GM21737 (cell line): ENCODE results near the gene CDH3.

ENCODE experiments used
- ATAC-seq: cut with Tn5 transposase; IDR thresholded peaks from one replicate; pipeline ENCODE4 v1.9.1; 2021; ENCODE audit warnings: mild to moderate bottlenecking, moderate library complexity; ENCODE audit not compliant: unreplicated experiment

Gene CDH3

DNA sequence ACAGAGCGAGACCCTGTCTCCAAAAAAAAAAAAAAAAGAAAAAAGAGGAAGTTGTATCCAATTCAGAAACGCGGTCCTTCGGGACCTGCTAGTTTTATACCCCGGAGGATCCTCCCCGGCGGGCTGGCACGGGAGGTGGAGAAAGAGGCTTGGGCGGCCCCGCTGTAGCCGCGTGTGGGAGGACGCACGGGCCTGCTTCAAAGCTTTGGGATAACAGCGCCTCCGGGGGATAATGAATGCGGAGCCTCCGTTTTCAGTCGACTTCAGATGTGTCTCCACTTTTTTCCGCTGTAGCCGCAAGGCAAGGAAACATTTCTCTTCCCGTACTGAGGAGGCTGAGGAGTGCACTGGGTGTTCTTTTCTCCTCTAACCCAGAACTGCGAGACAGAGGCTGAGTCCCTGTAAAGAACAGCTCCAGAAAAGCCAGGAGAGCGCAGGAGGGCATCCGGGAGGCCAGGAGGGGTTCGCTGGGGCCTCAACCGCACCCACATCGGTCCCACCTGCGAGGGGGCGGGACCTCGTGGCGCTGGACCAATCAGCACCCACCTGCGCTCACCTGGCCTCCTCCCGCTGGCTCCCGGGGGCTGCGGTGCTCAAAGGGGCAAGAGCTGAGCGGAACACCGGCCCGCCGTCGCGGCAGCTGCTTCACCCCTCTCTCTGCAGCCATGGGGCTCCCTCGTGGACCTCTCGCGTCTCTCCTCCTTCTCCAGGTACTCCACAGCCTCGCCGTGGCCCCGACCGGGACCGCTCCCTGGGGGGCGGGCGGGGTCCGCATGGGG is at the start of gene CDH3:
Gene CDH3 (plus strand): TSS at position 596 of the 779 bp plus-strand sequence. CDS start 70 bp downstream, at position 666.
- no peak for ATAC-seq

DNA sequence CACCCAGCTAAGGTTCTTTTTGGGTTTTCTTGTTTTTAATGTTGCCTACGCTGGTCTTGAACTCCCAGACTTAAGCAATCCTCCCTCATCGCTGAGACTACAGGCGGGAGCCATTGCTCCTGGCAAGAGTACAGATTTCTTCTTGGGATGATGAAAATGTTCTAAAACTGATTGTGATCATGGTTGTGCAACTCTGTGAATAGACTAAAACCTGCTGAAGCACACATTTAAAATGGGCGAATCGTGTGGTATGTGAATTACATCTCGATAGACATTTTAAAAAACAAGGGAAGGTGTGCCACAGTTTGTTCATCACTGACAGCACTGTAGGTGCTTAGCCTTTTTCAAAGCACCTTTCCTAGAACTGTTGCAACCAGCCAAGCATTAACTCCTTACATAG is 48.8 kb upstream of the CDH3 start:
- ATAC-seq: no peak

DNA sequence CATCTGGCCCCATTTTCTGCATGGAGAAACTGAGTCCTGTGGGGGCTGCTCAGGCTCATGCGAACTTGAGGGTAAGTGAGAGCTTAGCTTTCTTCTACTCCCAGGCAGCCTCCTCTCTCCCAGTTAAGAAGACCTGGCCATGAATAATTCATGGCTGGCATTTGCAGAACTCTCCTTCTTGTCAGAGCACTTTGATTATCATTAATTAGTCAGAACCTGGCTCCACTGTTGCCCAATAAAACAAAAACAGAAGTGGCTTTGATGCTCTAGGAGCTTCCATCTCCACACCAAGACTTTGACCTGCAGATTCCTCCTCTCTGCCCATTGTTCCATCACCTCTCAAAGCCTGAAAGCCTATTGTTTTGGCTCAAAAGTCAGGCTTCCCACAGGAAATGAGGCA is 45.5 kb upstream of the CDH3 start:
- no peak for ATAC-seq

DNA sequence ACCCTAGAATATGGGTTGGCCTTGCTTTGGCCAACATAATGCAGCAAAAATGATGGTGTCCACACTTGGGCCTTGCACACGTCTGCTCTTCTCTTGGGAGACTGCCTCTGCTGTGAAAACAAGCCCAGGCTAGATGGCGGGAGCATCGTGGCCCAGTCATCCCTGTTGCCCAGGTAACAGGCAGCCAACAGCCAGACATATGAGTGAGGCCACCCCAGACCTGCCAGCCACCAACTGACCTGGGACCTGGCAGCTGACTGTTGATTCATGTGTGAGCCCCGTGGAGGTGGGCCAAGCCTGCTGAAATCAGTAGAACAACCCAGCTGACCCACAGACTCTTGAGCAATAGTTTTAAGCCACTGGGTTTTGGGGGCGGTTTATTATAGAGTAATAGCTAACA is 39.4 kb upstream of the CDH3 start:
- ATAC-seq: no peak

DNA sequence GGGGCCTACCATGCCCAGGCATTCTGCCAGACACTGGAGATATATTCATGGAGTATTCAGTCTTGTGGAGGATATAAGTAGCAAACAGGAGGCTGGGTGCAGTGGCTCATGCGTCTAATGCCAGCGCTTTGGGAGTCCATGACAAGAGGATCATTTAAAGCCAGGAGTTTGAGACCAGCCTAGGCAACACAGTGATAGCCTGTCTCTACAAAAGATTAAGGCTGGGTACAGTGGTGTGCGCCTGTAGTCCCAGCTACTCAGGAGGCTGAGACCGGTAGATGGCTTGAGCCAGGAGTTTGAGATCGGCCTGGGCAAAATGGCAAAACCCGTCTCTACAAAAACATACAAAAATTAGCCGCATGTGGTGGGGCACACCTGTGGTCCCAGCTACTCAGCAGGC is 37.7 kb upstream of the CDH3 start:
- no peak for ATAC-seq

DNA sequence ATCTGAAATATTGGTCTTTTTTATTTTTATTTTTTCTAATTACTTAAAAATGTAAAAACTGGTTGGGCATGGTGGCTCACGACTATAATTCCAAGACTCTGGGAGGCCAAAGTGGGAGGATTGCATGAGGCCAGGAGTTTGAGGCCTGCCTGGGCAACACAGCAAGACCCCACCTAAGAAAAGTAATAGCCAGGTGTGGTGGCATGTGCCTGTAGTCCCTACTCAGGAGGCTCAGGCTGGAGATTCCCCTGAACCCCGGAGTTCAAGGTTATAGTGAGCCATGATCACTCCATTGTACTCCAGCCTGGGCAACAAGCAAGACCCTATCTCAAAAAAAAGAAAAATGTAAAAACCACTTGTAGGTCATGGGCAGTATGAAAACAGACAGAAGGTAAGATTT is 36.8 kb upstream of the CDH3 start:
- no peak for ATAC-seq

DNA sequence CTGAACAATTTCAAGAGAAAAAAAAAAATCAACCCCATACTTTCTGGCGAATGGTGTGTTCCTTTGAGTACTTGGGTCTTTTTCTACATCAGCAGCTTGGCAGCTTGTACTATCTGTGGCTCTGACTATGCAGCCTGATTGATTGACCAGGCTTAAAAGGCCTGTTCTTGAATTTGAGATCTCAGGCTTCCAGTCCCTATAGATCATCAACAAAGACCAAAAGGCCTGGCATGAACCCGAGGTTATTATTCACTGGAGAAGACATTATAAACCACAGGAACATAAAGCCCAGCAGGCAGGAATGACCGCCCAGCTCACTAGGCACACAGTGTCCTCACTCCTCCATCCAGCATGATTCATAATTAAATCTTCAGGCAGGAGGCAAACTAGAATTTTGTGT is 32.1 kb upstream of the CDH3 start:
- no peak for ATAC-seq

DNA sequence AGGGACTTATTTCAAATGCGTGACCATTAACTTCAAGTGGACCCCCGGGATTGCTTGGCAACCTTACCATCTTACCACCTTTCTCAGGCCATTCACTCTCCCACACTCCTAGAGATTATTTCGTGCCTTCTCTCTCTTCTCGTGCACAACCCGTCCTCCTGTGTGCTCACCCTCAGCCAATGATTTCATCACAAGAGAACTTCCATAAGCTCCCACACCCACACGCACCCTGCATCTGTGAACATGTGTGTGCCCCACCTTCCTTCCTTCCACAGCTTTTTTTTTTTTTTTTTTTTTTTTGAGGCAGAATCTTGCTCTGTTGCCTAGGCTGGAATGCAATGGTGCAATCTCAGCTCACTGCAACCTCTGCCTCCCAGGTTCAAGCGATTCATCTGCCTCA is 27.4 kb upstream of the CDH3 start:
- no peak for ATAC-seq

DNA sequence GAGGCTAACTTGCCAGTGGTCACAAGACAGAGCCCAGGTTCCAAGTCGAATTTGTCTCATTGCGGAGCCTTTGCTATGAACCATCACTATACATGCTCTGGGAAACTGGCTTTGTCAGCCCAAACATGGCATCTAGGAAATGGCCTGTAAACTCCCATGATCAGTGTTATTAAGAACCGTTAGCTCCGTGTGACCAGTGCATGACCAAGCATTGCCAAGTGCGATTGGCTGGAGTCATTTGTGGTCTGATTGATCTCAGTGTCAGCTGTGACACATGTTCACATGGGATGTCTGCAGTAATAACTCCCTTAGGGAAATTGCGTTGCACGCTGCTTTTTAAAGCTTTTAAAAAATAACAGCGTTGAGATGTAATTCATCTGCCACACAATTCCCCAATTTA is 18.6 kb upstream of the CDH3 start:
- ATAC-seq: no peak

DNA sequence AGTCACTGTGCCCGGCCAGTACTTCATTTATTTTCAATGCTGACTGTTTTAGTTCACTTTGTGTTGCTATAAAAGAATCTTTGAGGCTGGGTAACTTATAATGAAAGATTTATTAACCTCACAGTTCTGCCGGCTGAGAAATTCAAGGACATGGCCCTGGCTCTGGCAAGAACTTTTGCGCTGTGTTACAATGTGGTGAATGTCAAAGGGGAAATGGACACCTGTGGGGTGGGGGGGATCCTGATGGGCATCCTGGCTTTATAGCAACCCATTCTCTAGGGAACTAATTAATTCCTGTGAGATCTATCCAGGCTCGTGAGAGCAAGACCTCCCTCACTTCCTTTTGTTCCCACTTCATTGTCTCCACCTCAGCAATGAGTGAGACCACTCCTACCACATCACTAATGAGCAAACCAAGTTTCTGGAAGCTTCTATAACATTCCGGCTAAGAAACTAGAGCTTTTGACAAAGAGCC is 17.1 kb upstream of the CDH3 start:
- no peak for ATAC-seq

DNA sequence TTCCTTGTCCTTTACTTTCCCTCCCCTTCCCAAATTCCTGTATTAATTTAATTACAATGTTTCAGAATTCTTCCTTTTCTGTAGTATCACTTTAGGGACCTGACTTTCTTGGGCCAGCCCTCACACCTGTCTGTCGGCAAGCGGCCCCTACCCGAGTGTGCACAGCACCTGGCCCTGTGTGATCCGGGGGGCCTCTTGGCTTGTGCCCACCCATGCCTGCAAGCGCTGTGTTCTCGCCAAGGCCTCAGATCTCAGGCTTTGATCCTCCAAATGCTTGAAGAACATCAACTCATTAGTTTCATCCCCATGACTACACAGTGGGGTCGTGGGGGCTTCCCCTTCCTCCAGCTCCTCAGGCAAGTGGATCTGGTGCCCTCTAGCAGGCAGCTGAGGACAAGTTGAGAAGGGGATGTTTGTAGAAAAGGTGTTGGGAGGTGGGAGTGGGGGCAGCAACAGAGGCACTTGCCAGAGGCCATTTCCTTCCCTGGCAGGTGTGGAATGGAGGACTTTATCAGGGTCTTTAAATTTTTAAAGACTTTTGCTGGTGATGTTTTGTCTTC is 15.7 kb upstream of the CDH3 start:
- ATAC-seq: no peak

DNA sequence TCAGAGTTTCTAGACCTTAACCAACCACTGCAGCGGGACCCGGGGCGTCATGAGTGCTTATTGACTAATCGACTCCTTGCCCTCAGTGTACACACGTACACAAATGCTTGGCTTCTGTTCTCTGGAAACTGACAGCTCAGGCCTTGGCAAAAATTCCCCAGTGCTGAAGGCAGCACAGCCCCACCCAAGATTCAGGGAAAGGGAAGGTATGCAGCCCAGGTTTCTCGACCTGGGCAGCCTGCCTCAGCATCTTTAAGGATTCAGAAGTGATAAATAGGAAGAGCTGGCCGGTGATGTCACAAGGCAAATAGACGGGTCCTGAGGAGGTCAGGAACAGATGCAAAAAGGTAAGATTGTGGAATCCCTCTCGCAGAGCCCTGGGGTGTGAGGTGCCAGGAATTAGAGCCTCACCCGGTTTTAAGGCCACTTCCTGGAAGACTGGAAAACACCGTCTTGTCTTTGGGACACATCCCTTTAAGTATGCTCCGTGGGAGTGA is 9.0 kb upstream of the CDH3 start:
- no peak for ATAC-seq

DNA sequence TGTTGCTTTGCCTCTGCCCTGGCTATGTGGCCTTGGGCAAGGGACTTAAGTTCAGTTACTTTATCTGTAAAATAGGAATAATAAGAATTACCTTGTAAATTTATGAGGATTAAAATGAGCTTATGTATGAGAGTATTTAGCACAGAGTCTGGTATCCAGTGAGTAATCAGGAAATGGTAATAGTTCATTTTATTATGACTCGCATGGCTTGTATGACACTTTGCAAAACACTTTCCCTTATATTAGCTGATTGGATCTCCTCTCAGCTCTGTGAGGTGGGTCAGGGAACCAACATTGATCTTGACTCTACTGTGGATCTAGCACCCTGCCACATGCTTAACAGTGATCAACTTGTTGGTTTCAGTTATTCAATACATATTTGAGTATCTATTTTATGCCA is 8.3 kb upstream of the CDH3 start:
- ATAC-seq: no peak

DNA sequence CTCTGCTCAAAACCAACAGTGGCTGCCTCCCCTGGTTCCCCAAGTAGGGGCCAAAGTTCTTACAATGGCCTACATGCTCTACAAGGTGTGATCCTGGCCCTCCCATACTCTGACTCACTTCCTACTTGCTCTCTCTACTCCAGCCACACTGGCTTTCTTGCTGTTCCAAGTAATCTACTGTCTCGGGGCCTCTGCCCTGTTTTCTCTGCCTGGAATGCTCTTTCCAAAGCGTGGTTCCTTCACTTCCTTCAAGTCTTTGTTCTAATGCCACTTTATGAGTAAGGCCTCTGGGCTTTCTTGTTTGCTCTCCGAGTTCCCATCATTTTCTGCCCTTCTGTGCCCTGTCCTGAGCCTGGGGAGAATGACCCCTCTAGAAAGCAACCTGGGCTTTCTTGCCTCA is 4.1 kb upstream of the CDH3 start:
- no peak for ATAC-seq

DNA sequence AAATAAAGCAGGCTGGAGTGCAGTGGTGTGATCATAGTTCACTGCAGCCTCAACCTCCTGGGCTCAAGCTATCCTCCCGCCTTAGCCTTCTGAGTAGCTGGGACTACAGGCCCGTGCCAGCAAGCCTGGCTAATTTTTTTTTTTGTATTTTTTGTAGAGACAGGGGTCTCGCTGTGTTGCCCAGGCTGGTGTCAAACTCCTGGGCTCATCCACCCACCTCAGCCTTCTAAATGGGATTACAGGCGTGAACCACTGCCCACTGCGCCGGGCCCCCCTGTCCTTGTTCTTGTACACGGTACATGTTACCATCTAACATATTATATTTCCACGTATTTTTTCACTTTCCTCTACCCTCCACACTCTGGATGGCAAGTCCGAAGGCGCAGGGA is 3.1 kb upstream of the CDH3 start:
- no peak for ATAC-seq

DNA sequence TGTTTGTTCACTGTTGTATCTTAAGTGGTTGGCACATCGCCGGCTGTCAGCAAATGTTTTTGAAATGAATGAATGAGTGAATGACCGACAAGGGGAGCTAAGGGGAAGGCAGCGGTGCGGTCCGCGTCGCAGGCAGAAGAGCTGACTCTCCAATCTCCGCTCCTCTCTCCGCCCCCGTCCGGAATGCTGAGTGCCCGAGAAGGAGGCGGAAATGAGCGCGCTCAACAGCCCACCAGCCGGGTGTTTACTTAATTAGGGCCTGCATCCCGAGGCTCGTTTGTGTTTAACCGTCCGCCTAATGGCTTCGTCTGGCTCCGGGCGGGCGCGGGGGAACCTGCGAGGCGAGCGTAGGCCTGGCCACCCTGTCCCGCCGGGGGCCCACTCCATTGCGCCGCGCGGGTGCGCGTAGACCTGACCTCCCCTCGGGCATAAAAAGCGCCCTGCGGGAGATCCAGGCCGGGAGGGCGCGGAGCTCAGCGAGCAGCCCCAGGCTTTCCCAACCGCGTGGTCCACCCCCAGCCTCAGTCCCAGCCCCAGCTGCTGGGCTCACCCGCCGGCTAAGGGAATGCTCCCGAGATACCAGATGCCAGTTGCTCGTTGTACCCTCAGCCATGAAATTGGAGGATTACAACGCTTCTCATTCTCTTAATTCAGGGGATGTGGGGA is 2.5 kb upstream of the CDH3 start:
- no peak for ATAC-seq

DNA sequence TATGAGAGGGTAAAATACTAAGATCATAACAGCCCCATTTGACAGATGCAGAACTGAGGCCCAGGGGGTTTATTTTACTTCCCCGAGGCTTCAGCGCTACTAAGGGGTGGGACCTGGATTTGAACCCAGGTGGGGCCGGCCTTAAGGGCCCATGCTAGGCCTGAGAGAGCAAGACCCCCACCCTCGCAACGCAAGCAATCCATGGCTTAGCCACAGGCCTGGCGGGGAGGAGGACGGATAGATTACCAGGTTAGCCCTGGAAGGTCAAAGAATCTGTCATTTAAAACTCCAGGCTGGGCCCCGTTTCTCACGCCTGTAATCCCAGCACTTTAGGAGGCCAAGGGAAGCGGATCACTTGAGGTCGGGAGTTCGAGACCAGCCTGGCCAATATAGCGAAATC is 1.9 kb upstream of the CDH3 start:
- no peak for ATAC-seq

DNA sequence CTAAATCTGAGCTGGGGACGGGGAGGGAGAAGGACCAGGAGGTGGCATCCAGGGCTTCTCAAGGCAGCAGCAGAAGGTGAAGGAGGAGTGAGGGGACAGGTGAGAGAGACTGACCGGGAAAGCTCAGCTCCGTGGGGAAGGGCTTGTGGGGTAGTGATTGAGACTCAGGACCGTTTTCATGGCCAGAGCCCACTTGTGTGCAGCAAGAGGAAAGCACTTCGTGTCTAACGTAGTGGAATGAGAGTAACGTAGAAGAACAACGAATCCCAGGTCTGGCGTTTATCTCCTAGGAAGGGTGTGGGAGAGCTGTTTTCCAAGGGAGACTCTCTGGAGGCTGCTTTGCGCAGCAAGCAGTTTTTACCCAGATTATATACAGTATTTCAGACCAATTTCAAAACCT is 1.3 kb upstream of the CDH3 start:
- no peak for ATAC-seq

DNA sequence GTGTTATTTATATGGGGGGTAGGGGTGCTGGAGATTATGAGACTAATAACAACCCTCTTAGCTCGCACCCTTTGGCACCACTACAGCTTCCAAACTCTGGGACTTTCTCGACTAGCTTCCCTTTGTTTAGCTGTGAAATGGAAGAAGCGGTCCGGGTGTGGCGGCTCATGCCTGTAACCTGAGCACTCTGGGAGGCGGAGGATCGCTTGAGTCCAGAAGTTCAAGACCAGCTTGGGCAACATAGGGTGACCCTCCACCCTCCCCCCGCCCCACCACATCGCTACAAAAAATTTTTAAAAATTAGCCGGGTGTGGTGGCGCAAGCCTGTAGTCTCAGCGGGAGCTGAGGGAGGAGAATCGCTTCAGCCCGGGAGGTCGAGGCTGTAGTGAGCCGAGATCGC is 814 bp upstream of the CDH3 start:
- ATAC-seq: no peak

DNA sequence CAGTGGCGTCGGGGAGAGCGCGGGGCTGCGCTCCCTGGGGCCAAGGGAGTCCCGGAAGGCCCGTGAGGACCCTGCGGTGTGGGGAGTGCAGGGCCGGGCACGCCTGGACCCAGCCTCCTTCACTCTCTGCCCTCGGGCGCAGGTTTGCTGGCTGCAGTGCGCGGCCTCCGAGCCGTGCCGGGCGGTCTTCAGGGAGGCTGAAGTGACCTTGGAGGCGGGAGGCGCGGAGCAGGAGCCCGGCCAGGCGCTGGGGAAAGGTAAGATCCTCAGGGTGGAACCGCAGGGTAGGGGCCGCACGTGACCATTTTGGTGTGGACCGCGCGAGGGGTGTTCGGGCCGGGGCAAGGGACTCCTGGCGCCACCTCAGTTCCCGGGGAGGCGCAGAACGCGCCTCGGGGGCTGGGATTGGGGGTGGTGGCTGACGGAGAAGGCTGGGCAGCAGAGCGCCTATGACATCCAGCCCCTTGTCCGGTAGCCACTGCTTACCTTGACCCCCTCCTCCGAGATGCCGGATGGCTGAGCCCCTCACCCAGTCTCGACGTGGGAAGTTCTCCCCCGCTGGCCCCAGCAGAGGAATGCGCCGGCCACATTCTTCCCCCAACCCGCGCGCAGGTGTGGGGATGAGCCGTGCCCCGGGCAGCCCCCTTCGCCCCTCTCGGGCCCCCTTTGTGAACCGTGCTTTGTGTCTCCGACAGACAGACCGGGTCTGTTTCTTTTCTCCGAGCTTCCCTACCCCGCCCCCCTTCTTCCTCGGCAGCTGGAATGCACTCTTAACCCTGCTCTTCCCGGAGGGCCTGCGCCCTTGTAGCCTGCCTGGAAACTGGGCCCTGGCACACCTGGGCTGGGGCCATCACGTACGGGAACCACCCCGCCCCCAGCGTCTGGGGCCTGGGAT is 631 bp downstream of the CDH3 start:
- no peak for ATAC-seq
